Measurements from ENCODE around the gene OGDH. TPM values are rescaled to one million over a fixed set of nuclear protein-coding genes. Genes with fewer than 3 reads are reported as not detected.

OGDH gene
- total RNA-seq, 3 donors from 2014 or later, result 45.7 to 67.5 (median 46.2) TPM

DNA sequence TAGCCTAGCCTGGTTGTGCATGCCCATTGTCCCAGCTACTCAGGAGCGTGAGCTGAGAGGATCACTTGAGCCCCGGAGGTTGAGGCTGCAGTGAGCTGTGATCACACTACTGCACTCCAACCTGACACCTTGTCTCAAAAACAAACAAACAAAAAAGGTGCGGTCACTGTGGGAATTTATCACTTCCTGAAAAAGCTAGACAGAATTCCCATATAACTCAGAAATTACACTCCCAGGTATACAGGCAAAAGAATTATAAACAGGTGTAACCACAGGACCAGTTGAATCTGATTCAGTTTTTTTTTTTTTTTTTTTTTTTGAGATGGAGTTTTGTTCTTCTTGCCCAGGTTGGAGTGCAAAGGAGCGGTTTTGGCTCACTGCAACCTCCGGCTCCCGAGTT lies 3.2 kb upstream of the OGDH start:
- intact Hi-C loops (cut with DNase I; ENCODE audit: low total_unique reads), result no loop called here
- TF ChIP-seq POLR2A (IDR thresholded peaks at IDR 0.05), result no peak
- TF ChIP-seq, protein P1, sequence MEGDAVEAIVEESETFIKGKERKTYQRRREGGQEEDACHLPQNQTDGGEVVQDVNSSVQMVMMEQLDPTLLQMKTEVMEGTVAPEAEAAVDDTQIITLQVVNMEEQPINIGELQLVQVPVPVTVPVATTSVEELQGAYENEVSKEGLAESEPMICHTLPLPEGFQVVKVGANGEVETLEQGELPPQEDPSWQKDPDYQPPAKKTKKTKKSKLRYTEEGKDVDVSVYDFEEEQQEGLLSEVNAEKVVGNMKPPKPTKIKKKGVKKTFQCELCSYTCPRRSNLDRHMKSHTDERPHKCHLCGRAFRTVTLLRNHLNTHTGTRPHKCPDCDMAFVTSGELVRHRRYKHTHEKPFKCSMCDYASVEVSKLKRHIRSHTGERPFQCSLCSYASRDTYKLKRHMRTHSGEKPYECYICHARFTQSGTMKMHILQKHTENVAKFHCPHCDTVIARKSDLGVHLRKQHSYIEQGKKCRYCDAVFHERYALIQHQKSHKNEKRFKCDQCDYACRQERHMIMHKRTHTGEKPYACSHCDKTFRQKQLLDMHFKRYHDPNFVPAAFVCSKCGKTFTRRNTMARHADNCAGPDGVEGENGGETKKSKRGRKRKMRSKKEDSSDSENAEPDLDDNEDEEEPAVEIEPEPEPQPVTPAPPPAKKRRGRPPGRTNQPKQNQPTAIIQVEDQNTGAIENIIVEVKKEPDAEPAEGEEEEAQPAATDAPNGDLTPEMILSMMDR (IDR thresholded peaks at IDR 0.05), result no peak
- no peak for TF ChIP-seq POLR2AphosphoS5 (IDR thresholded peaks at IDR 0.05)

DNA sequence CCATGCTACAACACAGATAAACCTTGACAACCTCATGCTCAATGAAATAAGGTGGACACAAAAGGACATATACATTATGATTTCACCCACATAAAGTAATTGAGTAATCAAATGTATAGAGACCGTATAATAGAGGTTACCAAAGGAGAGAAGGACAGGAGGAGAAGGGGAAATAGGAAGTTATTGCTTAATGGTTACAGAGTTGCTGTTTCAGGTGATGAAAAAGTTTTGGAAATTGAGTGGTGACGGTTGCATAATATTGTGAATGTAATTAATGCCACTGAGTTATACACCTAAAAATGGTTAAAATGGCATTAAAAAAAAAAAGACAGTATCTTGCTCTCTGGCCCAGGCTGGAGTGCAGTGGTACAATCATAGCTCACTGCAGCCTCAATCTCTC lies 1.5 kb upstream of the OGDH start:
- Histone ChIP-seq H3K27ac (no peak overlapping the region), H3K4me3 (no peak overlapping the region), H3K9me3 (no peaks in the 10 kb centered on the region), H3K4me1 (no peaks in the 10 kb centered on the region), H3K27me3 (no peaks in the 10 kb centered on the region), H3K36me3 (no peaks in the 10 kb centered on the region)
- TF ChIP-seq POLR2AphosphoS5 (IDR thresholded peaks at IDR 0.05) (no peak), POLR2A (IDR thresholded peaks at IDR 0.05) (no peak)
- TF ChIP-seq, protein P1 (IDR thresholded peaks at IDR 0.05), result no peak
- no peak for DNase-seq (ENCODE audit: low spot score in 2 of 2)
- intact Hi-C loops (cut with DNase I; ENCODE audit: low total_unique reads), result no loop called here

More for the DNA sequence above, 3.2 kb upstream of the OGDH start:
- H3K4me3 ChIP-seq, result no peak overlapping the region
- no peaks in the 10 kb centered on the region for H3K27me3 ChIP-seq
- DNase-seq (ENCODE audit: low spot score in 2 of 2), result no peak
- H3K9me3 ChIP-seq, result no peaks in the 10 kb centered on the region
- no peak overlapping the region for H3K27ac ChIP-seq
- no peaks in the 10 kb centered on the region for H3K4me1 ChIP-seq
- no peaks in the 10 kb centered on the region for H3K36me3 ChIP-seq

DNA sequence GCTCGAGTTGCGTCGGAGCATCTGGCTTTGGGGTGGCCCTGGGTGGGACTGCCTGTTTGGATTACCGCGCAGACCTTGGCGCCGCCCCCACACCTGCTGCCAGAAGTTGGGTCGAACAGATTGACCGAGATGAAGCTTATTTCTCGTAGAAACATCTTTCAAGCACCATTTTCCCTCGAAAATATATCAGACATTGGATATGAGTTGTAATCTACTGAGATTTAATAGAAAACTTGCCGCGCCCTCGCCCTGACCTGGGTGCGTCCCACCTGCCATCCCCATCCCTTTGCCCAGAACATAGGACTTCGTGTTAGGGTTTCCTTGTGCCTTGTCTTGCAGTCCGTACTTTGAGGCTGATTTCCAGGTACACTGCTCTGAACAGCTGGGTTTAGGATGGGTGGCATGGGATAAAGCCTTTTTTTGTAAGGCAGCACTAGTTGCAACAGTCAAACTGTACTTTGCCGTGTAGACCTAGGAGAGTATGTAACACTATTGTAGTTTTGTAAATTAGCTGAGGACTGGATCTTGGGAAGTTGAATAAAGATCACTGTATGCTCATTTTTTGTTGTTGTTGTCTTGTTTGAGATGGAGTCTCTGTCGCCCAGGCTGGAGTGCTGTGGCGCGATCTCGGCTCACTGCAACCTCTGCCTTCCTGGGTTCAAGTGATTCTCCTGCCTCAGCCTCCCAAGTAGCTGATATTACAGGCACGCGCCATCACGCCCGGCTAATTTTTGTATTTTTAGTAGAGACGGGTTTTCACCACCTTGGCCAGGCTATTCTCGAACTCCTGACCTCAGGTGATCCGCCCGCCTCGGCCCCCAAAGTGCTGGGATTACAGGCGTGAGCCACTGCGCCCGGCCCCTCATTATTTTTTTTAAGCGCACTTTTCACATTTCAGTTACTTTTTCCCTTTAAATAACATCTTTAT lies 978 bp downstream of the OGDH start:
- no peaks in the 10 kb centered on the region for H3K36me3 ChIP-seq
- H3K4me3 ChIP-seq, result peak overlapping the region; percentile 75 to 88 (median 83)
- H3K9me3 ChIP-seq, result no peaks in the 10 kb centered on the region
- H3K27me3 ChIP-seq, result no peaks in the 10 kb centered on the region
- H3K4me1 ChIP-seq, result no peaks in the 10 kb centered on the region
- peak overlapping the region; percentile 98 for H3K27ac ChIP-seq
- TF ChIP-seq, protein P1 (IDR thresholded peaks at IDR 0.05), result no peak
- peak in 1 of 3 donors; percentile 1 for TF ChIP-seq POLR2AphosphoS5 (IDR thresholded peaks at IDR 0.05)
- TF ChIP-seq POLR2A (IDR thresholded peaks at IDR 0.05), result peak; percentile 28
- no peak for DNase-seq (ENCODE audit: low spot score in 2 of 2)
- intact Hi-C loops (cut with DNase I; ENCODE audit: low total_unique reads), result no loop called here

DNA sequence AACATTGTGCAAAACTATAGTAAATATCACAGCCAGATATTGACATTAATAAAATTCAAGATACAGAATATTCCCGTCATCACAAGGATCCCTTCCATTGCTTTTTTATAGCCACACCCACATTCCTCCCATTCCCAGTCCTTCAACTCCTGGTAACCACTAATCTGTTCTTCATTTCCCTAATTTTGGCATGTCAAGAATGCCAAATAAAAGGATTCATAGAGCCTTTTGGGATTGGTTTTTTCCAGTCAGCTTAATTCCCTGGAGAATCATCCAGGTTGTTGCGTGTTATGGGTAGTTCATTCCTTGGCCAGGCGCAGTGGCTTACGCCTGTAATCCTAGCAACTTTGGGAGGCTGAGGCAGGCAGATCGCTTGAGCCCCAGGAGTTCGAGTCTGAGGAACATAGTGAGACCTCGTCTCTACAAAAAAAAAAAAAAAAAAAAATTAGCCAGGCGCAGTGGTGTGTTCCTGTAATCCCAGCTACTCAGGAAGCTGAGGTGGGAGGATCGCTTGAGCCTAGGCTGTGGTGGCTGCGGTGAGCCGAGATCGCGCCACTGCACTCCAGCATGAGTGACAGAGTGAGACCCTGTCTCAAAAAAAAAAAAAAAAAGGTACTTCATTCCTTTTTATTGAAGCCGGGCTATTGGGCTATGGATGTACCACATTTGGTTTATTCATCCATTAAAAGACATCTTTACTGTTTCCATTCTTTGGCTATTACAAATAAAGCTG lies 2.7 kb downstream of the OGDH start:
- Histone ChIP-seq H3K9me3 (no peaks in the 10 kb centered on the region), H3K36me3 (no peaks in the 10 kb centered on the region), H3K27me3 (no peaks in the 10 kb centered on the region), H3K4me3 (no peak overlapping the region), H3K4me1 (no peaks in the 10 kb centered on the region), H3K27ac (no peak overlapping the region)
- DNase-seq (ENCODE audit: low spot score in 2 of 2), result no peak
- no peak for TF ChIP-seq POLR2AphosphoS5 (IDR thresholded peaks at IDR 0.05)
- TF ChIP-seq, protein P1 (IDR thresholded peaks at IDR 0.05), result no peak
- intact Hi-C loops (cut with DNase I; ENCODE audit: low total_unique reads), result no loop called here

DNA sequence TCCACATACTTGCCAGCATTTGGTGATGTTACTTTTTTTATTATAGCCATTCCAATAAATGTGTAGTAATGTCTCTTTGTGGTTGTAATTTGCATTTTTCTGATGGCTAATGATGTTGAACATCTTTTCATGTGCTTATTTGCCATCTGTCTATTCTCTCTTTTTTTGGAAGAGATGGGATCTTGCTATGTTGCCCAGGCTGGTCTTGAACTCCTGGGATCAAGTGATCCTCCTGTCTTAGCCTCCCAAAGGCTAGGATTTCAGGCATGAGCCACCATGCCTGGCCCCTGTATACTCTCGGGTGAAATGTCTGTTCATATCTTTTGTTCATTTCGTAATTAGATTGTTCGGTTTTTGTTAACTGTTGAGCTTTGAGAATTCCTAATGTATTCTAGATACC lies 3.4 kb downstream of the OGDH start:
- Histone ChIP-seq H3K9me3 (no peaks in the 10 kb centered on the region), H3K27me3 (no peaks in the 10 kb centered on the region), H3K4me1 (no peaks in the 10 kb centered on the region), H3K4me3 (no peak overlapping the region), H3K36me3 (no peaks in the 10 kb centered on the region), H3K27ac (no peak overlapping the region)
- no peak for TF ChIP-seq POLR2A (IDR thresholded peaks at IDR 0.05)
- intact Hi-C loops (cut with DNase I; ENCODE audit: low total_unique reads), result no loop called here
- no peak for DNase-seq (ENCODE audit: low spot score in 2 of 2)

All from breast epithelium (tissue), 4 donors.